SJCRH30 (cell line): Measurements from ENCODE around the gene CCNF. TPM values are rescaled to one million over a fixed set of nuclear protein-coding genes. Genes with fewer than 3 reads are reported as not detected.
"Not testable (repeated sequence)": the region's sequence is repeated elsewhere in the genome, so short reads cannot be mapped to it uniquely, and the experiment has no call there.

Source experiments
- DNase-seq, 2 experiments: peaks; one replicate each; pipeline ENCODE4 v3.0.0-alpha.2; 2015 to 2020
- H3K27ac ChIP-seq: fragments of 250-450 bp; sonication (Bioruptor Pico); 2 replicates; pipeline ENCODE4 v1.5.1; 2020; ENCODE audit warnings: mild to moderate bottlenecking, moderate library complexity
- H3K27me3 ChIP-seq: fragments of 250-450 bp; sonication (Bioruptor Pico); 2 replicates; pipeline ENCODE4 v1.5.1; 2020; ENCODE audit warnings: mild to moderate bottlenecking, moderate library complexity
- H3K36me3 ChIP-seq: fragments of 250-450 bp; sonication (Bioruptor Pico); 2 replicates; pipeline ENCODE4 v1.5.1; 2020; ENCODE audit warnings: mild to moderate bottlenecking, moderate library complexity
- H3K4me1 ChIP-seq: fragments of 250-450 bp; sonication (Bioruptor Pico); 2 replicates; pipeline ENCODE4 v1.5.1; 2020; ENCODE audit warnings: mild to moderate bottlenecking, moderate library complexity
- H3K4me3 ChIP-seq: fragments of 250-450 bp; sonication (Bioruptor Pico); 2 replicates; pipeline ENCODE4 v1.5.1; 2020; ENCODE audit warnings: mild to moderate bottlenecking, moderate library complexity
- H3K9me3 ChIP-seq: fragments of 250-450 bp; sonication (Bioruptor Pico); replicated peaks from 2 replicates; pipeline ENCODE4 v1.5.1; 2020; ENCODE audit warnings: mild to moderate bottlenecking, moderate library complexity
- total RNA-seq: library from RNA; depleted of rRNA; stranded (reverse); fragments of >200 nt; shearing (Covaris generic); gene quantifications from 2 replicates; pipeline ENCODE4 v1.2.3, GENCODE V29; 2014

CCNF gene
- total RNA-seq, 1 experiment from 2014 or later, result 54.8 TPM

DNA sequence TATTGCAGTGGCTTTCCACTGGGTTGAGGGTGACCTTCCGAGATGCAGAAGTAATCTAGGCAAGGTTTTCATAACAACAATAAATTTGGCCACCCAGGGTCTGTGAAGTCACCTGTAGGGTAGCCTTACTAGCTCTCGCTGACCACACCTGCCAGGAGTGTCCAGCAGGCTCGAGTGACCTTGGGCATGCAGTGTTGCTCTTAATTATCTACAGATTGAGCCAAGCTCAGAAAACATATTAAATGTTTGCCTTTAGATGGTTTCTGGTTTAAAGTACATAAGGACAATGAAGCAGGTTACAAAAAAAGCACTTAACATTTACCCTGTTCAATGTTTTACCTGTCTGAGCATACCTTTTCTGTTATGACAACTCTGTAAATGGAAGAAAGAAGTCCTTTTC, 47.5 kb downstream of the CCNF start:
- H3K27ac ChIP-seq, result no peak overlapping the region

DNA sequence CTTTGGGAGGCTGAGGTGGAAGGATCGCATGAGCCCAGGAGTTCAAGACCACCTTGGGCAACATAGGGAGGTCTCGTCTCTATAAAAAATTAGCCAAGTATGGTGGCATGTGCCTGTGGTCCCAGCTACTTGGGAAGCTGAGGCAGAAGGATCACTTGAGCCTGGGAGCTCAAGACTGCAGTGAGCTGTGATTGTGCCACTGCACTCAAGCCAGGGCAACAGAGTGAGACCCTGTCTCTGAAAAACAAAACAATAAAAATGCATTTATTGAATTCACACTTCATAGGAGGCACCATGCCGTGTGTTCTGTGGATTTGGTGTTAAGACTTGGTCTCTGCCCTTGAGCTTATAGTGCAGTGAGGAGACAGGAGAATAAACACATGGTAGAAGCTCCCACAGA, 48.1 kb downstream of the CCNF start:
- no peaks in the 10 kb centered on the region for H3K27me3 ChIP-seq
- H3K9me3 ChIP-seq, result no peaks in the 10 kb centered on the region
- H3K4me1 ChIP-seq, result peaks cover 16% of the 10 kb centered on the region
- H3K4me3 ChIP-seq, result no peak overlapping the region
- DNase-seq, result no peak
- H3K36me3 ChIP-seq, result no peaks in the 10 kb centered on the region
- no peak overlapping the region for H3K27ac ChIP-seq

More for the DNA sequence above, 47.5 kb downstream of the CCNF start:
- Histone ChIP-seq H3K4me3 (no peak overlapping the region), H3K9me3 (no peaks in the 10 kb centered on the region), H3K36me3 (no peaks in the 10 kb centered on the region), H3K4me1 (peaks cover 16% of the 10 kb centered on the region), H3K27me3 (no peaks in the 10 kb centered on the region)
- DNase-seq, result no peak

DNA sequence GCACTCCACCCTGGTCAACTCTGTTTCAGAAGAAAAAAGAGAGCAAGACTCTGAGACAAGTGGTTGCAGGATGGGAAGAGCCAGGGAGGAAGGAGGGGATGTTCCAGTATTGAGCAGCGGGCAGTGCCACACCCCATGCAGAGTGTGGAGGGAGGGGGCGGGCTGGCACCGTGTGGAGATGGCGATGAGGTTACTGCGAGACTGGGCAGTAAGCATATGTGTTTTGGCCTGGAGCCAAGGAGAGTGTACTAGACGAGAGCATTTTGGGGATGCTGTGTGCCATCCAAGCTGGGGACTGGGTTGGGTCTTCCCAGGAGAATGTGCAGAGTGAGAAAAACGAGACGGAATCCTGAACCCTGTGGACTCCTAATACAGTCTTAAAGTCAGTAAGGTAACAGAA, 49.0 kb downstream of the CCNF start:
- Histone ChIP-seq H3K9me3 (no peaks in the 10 kb centered on the region), H3K36me3 (no peaks in the 10 kb centered on the region), H3K27me3 (no peaks in the 10 kb centered on the region), H3K27ac (no peak overlapping the region), H3K4me1 (peaks cover 21% of the 10 kb centered on the region), H3K4me3 (no peak overlapping the region)
- DNase-seq, result no peak

DNA sequence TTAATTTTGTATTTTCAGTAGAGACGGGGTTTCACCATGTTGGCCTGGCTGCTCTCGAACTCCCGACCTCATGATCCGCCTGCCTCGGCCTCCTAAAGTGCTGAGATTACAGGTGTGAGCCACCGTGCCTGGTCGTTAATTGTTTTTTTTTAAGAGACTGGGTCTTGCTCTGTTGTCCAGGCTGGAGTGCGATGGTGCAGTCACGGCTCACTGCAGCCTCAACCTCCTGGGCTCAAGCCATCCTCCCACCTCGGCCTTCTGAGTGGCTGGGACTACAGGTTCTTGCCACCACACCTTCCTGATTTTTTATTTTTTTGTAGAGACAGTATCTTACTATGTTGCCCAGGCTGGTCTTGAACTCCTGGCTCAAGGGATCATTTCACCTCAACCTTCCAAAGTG, 50.7 kb downstream of the CCNF start:
- H3K4me3 ChIP-seq, DNase-seq, H3K9me3 ChIP-seq, H3K27me3 ChIP-seq, H3K27ac ChIP-seq, H3K36me3 ChIP-seq: not testable (repeated sequence)
- peaks cover 22% of the 10 kb centered on the region for H3K4me1 ChIP-seq

DNA sequence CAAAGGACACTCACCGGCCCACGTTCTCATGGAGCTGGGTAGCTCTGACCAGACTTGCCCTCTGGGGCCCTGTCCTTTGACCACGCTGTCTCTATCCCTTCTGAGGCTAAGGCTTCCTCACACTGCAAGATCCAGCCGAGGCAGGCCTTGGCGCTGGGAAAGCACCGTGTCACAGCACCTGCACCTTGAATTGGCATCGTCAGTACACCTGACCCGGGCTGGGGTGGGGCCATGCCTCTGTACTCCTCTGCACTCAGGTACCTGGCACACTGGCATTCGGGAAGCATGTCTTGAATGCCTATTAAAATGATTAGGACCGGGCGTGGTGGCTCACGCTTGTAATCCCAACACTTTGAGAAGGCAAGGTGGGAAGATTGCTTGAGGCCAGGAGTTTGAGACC, 51.7 kb downstream of the CCNF start:
- Histone ChIP-seq H3K36me3 (no peaks in the 10 kb centered on the region), H3K9me3 (no peaks in the 10 kb centered on the region), H3K27ac (no peak overlapping the region), H3K27me3 (no peaks in the 10 kb centered on the region), H3K4me1 (peaks cover 22% of the 10 kb centered on the region), H3K4me3 (no peak overlapping the region)
- DNase-seq, result no peak

DNA sequence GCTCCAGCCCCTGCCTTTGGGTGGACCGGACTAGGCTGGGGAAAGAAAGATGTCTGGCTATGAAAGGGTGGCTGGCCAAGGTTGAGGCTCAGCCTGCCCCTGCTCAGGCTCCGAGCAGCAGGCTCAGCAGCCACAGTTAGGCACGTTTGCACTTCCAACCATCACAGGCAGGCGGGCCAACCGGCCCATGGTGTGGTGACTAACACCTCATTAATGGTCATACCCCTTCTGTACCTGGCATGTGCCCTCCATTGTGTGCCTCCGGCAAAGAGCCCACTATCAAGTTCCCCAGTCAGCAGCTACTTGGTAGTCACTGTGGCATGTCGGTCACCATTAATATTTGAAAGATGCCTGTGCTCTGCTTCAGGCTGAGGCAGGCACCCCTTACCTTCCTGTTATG, 52.4 kb downstream of the CCNF start:
- Histone ChIP-seq H3K27me3 (no peaks in the 10 kb centered on the region), H3K4me3 (no peak overlapping the region), H3K4me1 (peaks cover 24% of the 10 kb centered on the region), H3K36me3 (no peaks in the 10 kb centered on the region), H3K27ac (peak overlapping the region; percentile 70), H3K9me3 (no peaks in the 10 kb centered on the region)
- no peak for DNase-seq

DNA sequence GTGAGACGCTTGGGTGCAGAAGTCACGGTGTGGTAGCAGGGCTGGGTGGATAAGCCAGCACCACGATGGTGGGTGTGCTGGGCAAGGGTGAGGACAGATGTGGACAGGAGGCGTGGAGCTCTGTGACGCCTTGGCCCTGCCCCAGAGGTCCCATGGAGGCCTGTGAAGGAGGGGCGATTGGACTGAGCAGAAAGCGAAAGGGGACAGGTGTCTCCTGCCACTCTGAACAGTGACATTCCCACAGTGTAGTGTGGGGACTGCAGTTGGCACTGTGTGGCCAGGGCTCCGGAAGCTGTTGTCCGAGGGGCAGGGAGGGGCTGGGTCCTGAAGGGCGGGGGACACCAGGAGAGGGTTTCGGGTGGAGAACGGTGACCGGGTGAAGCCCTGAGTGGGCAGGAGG, 53.0 kb downstream of the CCNF start:
- no peaks in the 10 kb centered on the region for H3K9me3 ChIP-seq
- peak overlapping the region; percentile 70 for H3K27ac ChIP-seq
- H3K4me3 ChIP-seq, result peak overlapping the region; percentile 45
- no peaks in the 10 kb centered on the region for H3K36me3 ChIP-seq
- H3K4me1 ChIP-seq, result peaks cover 29% of the 10 kb centered on the region
- H3K27me3 ChIP-seq, result no peaks in the 10 kb centered on the region
- peak; percentile 58 to 72 for DNase-seq

DNA sequence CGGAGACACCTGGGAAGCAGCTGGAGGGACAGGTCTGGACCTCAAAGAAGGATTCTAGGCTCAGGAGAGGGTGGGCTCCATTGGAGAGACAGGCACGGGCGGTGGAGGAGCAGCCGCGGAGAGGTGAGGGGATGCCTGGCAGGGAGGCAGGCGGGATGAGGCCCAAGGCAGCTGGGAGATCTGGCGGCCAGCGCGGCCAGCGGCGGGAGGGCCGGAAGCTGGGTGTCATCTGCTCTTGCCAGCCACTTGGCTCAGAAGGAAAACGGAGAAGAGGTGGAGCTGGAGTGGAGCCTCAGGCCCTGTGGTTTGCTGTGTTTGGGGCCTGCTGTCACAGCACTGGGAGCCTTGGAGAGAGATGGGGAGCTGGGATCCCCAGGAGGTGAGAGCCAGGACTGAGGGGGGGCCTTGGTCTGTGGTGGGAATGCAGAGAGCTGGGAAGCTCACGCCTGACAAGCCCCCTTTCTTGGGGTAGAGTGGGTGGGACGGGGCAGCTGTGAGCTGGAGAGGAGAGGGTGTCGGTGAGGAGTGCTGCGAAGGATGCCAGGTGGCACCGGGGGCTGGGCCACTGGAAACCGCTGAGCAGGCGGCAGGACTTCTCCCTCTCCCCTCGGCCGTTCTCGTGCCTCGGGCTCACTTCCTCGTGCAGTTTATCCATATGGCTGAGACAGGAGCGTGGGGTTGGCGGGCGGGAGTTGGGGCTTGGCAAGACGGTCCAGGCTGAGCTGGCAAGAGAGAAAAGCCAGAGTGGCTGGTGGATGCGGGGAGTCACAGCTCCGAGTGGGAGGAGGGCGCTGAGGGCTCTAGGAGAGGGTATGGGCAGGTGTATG, 53.7 kb downstream of the CCNF start:
- peak; percentile 79 to 88 for DNase-seq
- Histone ChIP-seq H3K9me3 (no peaks in the 10 kb centered on the region), H3K36me3 (no peaks in the 10 kb centered on the region), H3K27ac (peak overlapping the region; percentile 70), H3K27me3 (no peaks in the 10 kb centered on the region), H3K4me3 (peak overlapping the region; percentile 45), H3K4me1 (peaks cover 33% of the 10 kb centered on the region)

DNA sequence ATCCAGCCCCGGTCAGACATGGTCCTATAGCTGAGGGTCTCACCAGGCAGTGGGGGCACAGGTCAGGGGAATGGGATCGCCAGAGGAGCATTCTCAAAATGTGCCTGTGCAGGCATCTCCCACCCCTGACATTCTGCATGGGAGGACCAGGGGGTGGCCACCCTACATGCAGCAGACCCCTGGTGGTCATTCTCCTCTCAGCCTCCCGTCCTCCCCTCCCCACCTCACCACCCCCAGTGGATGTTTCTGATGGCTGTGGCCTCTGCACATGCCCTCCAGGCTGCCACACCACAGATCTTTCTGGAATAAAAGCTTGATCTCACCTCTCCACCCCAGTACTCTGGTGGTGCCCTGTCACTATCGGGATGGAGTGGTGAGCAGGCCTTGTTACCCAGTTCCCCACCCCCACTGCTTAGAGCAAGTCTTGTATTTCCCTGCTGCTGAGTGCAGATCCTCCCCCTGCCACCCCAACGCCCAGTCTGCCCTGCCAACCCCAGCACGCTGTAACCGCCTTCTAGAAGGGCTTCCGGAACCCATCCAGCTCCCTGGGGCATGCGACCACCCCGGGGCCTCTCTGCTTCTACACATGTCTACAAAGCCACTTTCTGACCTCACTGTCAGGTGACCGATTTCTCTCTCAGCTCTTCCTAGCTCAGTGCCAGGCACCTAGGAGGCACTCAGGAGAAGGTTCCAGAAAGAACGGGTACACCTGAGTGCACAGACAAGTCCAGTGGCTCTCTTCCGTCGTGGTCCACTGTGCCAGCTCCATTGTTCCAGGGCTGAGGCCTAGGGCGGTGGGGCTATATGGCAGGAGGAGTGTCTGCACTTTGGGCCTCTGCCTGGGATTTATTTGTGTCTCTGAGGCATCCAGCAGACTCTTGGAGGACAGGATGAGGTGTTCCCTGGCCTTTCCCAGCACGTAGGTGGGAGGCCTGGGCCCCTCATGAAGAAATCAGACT, 55.0 kb downstream of the CCNF start:
- no peak for DNase-seq
- H3K4me3 ChIP-seq, result peak overlapping the region; percentile 45
- no peaks in the 10 kb centered on the region for H3K27me3 ChIP-seq
- H3K27ac ChIP-seq, result no peak overlapping the region
- H3K4me1 ChIP-seq, result peaks cover 33% of the 10 kb centered on the region
- H3K9me3 ChIP-seq, result no peaks in the 10 kb centered on the region
- H3K36me3 ChIP-seq, result no peaks in the 10 kb centered on the region

DNA sequence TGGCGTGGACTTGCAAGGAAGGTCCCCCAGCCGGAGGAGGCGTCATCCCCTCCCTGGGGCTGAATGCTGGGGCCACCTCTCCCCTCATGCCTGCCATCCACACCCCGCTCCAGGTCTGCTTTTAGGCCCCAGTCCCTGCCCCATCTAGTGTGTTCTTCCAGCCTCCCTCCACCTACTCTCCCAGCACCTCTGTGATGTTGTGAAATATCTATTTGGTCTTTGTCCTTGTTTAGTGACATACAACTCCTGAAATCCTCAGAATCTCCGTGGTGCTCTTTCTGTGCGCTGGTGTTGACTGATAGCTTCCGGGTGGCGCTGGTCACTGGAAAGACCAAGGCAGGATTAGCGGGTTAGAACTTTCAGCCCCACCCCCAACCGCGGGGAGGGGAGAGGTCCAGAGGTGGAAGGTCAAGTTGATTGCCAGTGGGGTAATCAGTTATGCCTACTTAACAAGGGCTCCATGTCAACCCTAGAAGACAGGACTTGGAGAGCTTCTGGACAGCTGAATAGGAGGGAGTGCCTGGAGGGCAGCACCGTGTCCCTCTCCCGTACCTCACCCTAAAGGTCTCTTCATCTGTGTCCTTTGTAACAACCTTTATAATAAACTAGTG, 55.8 kb downstream of the CCNF start:
- H3K27ac ChIP-seq, result no peak overlapping the region
- no peak for DNase-seq
- H3K36me3 ChIP-seq, result no peaks in the 10 kb centered on the region
- no peak overlapping the region for H3K4me3 ChIP-seq
- H3K9me3 ChIP-seq, result no peaks in the 10 kb centered on the region
- H3K4me1 ChIP-seq, result peaks cover 37% of the 10 kb centered on the region
- H3K27me3 ChIP-seq, result no peaks in the 10 kb centered on the region

DNA sequence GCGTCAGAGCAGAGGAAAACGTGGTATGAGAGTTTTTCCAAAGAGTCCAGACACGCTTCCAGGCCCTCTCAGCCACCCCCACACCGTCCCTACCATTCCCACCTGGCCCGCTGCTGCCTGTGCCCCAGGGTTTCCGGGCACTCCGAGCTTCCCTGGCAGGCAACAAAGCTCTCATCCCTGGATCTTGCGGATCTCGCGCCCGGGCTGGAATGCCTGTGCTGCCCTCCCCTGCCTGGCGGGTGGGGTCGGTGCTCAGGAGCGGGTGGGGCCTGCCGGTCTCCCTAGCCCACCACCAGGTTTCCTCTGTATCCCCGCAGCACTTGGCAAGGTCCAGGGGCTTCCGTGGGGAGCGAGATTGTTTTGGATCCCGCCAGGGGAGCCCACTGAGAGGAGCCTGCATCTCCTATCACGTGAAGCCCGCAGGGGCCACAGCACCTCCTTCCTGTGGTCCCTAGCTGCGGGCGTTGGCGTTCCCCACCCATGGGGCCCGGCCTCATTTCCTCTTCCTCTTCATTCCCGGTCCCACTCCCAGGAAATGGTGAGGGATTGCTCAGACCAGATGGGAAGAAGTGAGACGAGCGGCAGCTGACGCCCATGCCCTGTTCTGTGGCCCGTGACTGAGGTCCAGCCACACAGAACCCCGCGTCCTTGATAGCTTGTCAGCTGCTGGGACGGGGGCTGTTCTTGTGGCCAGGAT, 56.7 kb downstream of the CCNF start:
- Histone ChIP-seq H3K9me3 (no peaks in the 10 kb centered on the region), H3K4me3 (no peak overlapping the region), H3K36me3 (no peaks in the 10 kb centered on the region), H3K4me1 (peaks cover 45% of the 10 kb centered on the region), H3K27me3 (no peaks in the 10 kb centered on the region), H3K27ac (no peak overlapping the region; the same call in 1 of the 2 replicates)
- DNase-seq, result no peak

DNA sequence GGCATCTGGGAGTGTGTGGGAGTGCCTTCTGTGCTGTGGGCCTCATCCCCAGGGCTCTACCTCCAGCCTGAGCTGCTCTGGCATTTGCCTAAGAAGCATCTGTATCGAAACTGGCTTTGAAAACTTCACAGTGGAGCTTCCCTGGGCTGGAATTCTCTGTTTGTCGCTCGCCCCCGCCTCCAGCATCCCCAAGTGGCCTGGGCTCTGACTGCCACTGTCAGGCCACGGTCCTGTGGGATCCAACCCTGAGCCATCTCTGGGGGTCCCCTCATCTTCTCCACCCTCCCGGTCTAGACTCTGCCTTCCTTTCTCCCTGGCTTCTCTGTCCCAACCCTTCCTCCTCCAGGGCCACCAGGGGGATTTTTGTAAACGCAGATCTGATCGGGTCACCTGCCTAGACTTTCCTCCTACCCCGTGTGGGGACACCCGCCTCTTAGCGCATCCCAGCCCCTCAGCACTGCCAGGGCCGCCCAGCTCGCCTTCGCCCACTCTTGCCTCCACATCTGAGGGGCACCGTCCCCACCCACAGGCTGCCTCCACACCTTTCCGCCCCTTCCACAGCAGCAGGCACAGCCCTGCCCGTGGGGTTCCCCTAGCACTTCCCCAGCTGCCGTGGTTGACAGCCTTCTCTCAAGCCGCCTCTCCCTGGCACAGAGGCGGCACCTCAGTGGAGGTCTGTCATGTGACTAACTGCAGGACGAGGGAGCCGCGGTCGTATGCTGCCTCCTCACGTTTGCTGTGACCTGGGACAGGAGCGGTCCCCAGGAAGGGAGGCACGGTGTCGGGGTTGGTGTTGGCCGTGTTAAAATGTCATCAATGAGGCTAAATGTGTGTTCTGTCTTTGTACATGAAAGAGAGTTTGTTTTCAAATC, 57.6 kb downstream of the CCNF start:
- Histone ChIP-seq H3K4me3 (peak overlapping the region; percentile 45), H3K27me3 (no peaks in the 10 kb centered on the region), H3K4me1 (peaks cover 42% of the 10 kb centered on the region), H3K27ac (peak overlapping the region; percentile 72), H3K36me3 (no peaks in the 10 kb centered on the region), H3K9me3 (no peaks in the 10 kb centered on the region)
- peak; percentile 53 to 61 for DNase-seq

DNA sequence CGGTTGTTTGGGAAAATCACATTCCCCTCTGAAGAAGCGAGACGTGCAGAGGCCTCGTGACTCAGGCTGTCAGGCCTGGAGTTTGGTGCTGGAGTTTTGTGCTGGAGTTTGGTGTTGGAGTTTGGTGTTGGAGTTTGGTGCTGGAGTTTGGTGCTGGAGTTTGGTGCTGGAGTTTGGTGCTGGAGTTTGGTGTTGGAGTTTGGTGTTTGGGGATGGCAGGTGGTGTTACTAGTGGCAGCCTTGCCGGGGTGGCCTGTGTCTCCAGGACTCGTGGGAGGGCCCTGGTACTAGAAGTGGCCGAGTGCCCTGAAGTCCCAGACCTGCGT, 58.2 kb downstream of the CCNF start:
- H3K4me1 ChIP-seq, result peaks cover 36% of the 10 kb centered on the region
- DNase-seq, result no peak

More for the DNA sequence above, 58.2 kb downstream of the CCNF start:
- Histone ChIP-seq H3K4me3 (peak overlapping the region; percentile 45), H3K27ac (peak overlapping the region; percentile 72), H3K9me3 (no peaks in the 10 kb centered on the region), H3K27me3 (no peaks in the 10 kb centered on the region), H3K36me3 (no peaks in the 10 kb centered on the region)
